PC-3 (cell line): Measurements from ENCODE around the gene CBX5. TPM values are rescaled to one million over a fixed set of nuclear protein-coding genes. Genes with fewer than 3 reads are reported as not detected.
A peak's percentile ranks its signal among the peaks of the same experiment; 100 is the strongest.

ENCODE experiments used
- ATAC-seq: fragments of 200-7000 bp; cut with Tn5 transposase; 2 replicates; pipeline ENCODE4 v1.9.1; 2020; ENCODE audit warnings: mild to moderate bottlenecking, moderate library complexity
- BruUV-seq: library from RNA; stranded (reverse); fragments of 400-500 nt; replicated peaks from 2 replicates; lab custom pipeline; 2021; lab: Mats Ljungman, UMichigan
- CTCF ChIA-PET: fragments of 300-600 bp; sonication (Branson Sonifier 250); formaldehyde crosslinking; loops from one replicate; lab custom pipeline; 2022; ENCODE audit warnings: antibody characterized with exemption; lab: Charles Lee
- POLR2A ChIA-PET: fragments of 300-600 bp; sonication (Branson Sonifier 250); formaldehyde crosslinking; loops from one replicate; lab custom pipeline; 2022; ENCODE audit warnings: antibody characterized with exemption; ENCODE audit not compliant: unreplicated experiment; lab: Charles Lee
- DNase-seq: peaks from one replicate; pipeline ENCODE4 v3.0.0-alpha.2; 2015
- H2AFZ ChIP-seq: fragments of 300-600 bp; sonication (generic); 2 replicates; pipeline ENCODE4 v1.6.0; 2016; ENCODE audit warnings: antibody characterized with exemption, low read length
- H3F3A ChIP-seq: fragments of 300-600 bp; sonication (generic); one replicate; pipeline ENCODE4 v1.6.0; 2017; ENCODE audit warnings: antibody characterized with exemption, low read length, control low read depth, mild to moderate bottlenecking; ENCODE audit not compliant: unreplicated experiment
- H3K27ac ChIP-seq: fragments of 300-600 bp; sonication (generic); 2 replicates; pipeline ENCODE4 v1.5.1; 2016; ENCODE audit warnings: mild to moderate bottlenecking, low read length
- H3K27me3 ChIP-seq: fragments of 300-600 bp; sonication (generic); 2 replicates; pipeline ENCODE4 v1.6.1; 2016; ENCODE audit warnings: low read length, mixed read lengths
- H3K36me3 ChIP-seq: fragments of 300-600 bp; sonication (generic); 2 replicates; pipeline ENCODE4 v1.6.1; 2016; ENCODE audit warnings: low read depth, mixed run types, low read length, mixed read lengths
- H3K4me1 ChIP-seq: fragments of 300-600 bp; sonication (generic); 2 replicates; pipeline ENCODE4 v1.5.1; 2016; ENCODE audit warnings: low read length; ENCODE audit not compliant: insufficient read depth
- H3K4me2 ChIP-seq: fragments of 300-600 bp; sonication (generic); 2 replicates; pipeline ENCODE4 v1.6.0; 2016; ENCODE audit warnings: low read length
- H3K4me3 ChIP-seq: fragments of 300-600 bp; sonication (generic); 2 replicates; pipeline ENCODE4 v1.5.1; 2016; ENCODE audit warnings: mild to moderate bottlenecking, low read length, mixed read lengths
- H3K79me2 ChIP-seq: fragments of 300-600 bp; sonication (generic); 2 replicates; pipeline ENCODE4 v1.6.1; 2017; ENCODE audit warnings: low read length, mixed read lengths
- H3K9ac ChIP-seq: fragments of 300-600 bp; sonication (generic); 2 replicates; pipeline ENCODE4 v1.6.0; 2016; ENCODE audit warnings: mild to moderate bottlenecking, low read length
- H3K9me2 ChIP-seq: fragments of 300-600 bp; sonication (generic); replicated peaks from 2 replicates; pipeline ENCODE4 v1.6.1; 2016; ENCODE audit warnings: mixed run types, low read length, mixed read lengths
- H3K9me3 ChIP-seq: fragments of 300-600 bp; sonication (generic); 2 replicates; pipeline ENCODE4 v1.6.1; 2016; ENCODE audit warnings: low read length, mixed read lengths
- H4K20me1 ChIP-seq: fragments of 300-600 bp; sonication (generic); 2 replicates; pipeline ENCODE4 v1.6.1; 2016; ENCODE audit warnings: low read length, mixed read lengths
- EZH2 ChIP-seq: fragments of 300-600 bp; sonication (generic); IDR thresholded peaks from one replicate; pipeline ENCODE4 v1.6.1; 2017; ENCODE audit warnings: antibody characterized with exemption, mild to moderate bottlenecking, low read length; ENCODE audit not compliant: unreplicated experiment
- EZH2phosphoT487 ChIP-seq: fragments of 300-600 bp; sonication (generic); IDR thresholded peaks from 2 replicates; pipeline ENCODE4 v1.6.1; 2018; ENCODE audit warnings: mild to moderate bottlenecking, antibody characterized with exemption, low read length, borderline replicate concordance
- intact Hi-C: fragments of 100-400 bp; cut with micrococcal nuclease; formaldehyde crosslinking; loops from 2 replicates; pipeline ENCODE4 v1.9.0; 2023
- total RNA-seq: library from RNA; depleted of rRNA; stranded (reverse); fragments of >200 nt; gene quantifications from 2 replicates; pipeline ENCODE4 v1.2.3, GENCODE V29; 2014
- TF ChIP-seq, protein P1 (sequence below): fragments of 300-600 bp; sonication (generic); conservative IDR thresholded peaks from 2 replicates; pipeline ENCODE4 v1.5.1; 2017; ENCODE audit warnings: antibody characterized with exemption, low read depth, mild to moderate bottlenecking, low read length

Gene CBX5
- total RNA-seq, 1 experiment from 2014 or later: 14.9 TPM

GRCh38 chr12:54227376-54227775 lies 52.5 kb downstream of the CBX5 start:
- ChIA-PET CTCF (no interaction called here), POLR2A (no interaction called here)
- intact Hi-C loops: no loop called here

DNA sequence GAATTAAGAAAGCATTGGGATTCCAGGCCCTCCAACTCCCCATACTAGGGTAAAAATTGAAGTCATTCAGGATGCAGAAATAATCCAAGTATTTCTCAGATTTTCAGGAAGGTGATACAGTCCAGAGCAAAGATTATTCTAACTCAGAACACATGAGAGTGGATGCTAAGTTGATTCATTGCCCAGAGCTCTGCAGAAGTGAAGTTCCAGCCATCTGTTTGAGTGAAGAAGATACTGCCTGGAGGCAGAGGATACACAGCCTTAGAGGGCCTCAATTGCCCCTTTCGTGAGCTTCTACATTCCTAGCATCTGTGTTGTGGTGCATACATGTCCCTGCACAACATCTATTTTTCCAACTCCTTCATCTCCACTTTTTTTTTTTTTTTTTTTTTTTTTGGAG lies 54.3 kb downstream of the CBX5 start:
- BruUV-seq: no TSS peak
- H3K4me3 ChIP-seq: no peak overlapping the region
- H3K27ac ChIP-seq: no peak overlapping the region
- no peaks in the 10 kb centered on the region for H3K36me3 ChIP-seq
- no peaks in the 10 kb centered on the region for H3K27me3 ChIP-seq
- no peaks in the 10 kb centered on the region for H3K79me2 ChIP-seq
- no peak overlapping the region for H2AFZ ChIP-seq
- intact Hi-C loops: no loop called here
- no peaks in the 10 kb centered on the region for H4K20me1 ChIP-seq
- POLR2A ChIA-PET: no interaction called here
- DNase-seq (no peak), ATAC-seq (no peak)
- no peaks in the 10 kb centered on the region for H3K9me3 ChIP-seq
- TF ChIP-seq EZH2: no peak
- TF ChIP-seq, protein P1, sequence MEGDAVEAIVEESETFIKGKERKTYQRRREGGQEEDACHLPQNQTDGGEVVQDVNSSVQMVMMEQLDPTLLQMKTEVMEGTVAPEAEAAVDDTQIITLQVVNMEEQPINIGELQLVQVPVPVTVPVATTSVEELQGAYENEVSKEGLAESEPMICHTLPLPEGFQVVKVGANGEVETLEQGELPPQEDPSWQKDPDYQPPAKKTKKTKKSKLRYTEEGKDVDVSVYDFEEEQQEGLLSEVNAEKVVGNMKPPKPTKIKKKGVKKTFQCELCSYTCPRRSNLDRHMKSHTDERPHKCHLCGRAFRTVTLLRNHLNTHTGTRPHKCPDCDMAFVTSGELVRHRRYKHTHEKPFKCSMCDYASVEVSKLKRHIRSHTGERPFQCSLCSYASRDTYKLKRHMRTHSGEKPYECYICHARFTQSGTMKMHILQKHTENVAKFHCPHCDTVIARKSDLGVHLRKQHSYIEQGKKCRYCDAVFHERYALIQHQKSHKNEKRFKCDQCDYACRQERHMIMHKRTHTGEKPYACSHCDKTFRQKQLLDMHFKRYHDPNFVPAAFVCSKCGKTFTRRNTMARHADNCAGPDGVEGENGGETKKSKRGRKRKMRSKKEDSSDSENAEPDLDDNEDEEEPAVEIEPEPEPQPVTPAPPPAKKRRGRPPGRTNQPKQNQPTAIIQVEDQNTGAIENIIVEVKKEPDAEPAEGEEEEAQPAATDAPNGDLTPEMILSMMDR: no peak
- TF ChIP-seq EZH2phosphoT487: no peak
- peaks cover 18% of the 10 kb centered on the region for H3K4me1 ChIP-seq
- no peak overlapping the region for H3K4me2 ChIP-seq
- CTCF ChIA-PET: no interaction called here
- H3K9ac ChIP-seq: no peak overlapping the region
- H3K9me2 ChIP-seq: no peaks in the 10 kb centered on the region
- H3F3A ChIP-seq: no peaks in the 10 kb centered on the region

More at GRCh38 chr12:54227376-54227775, 52.5 kb downstream of the CBX5 start:
- BruUV-seq: no TSS peak
- H3K36me3 ChIP-seq: no peaks in the 10 kb centered on the region
- no peaks in the 10 kb centered on the region for H3K27me3 ChIP-seq
- no peaks in the 10 kb centered on the region for H3K9me2 ChIP-seq
- DNase-seq (no peak), ATAC-seq (no peak)
- H3K9ac ChIP-seq: no peak overlapping the region
- no peaks in the 10 kb centered on the region for H4K20me1 ChIP-seq
- H3K4me2 ChIP-seq: no peak overlapping the region
- H3K27ac ChIP-seq: no peak overlapping the region
- no peak overlapping the region for H3K4me3 ChIP-seq
- H3F3A ChIP-seq: no peaks in the 10 kb centered on the region
- H3K79me2 ChIP-seq: no peaks in the 10 kb centered on the region
- peaks cover 18% of the 10 kb centered on the region for H3K4me1 ChIP-seq
- TF ChIP-seq, protein P1: no peak
- TF ChIP-seq EZH2phosphoT487 (no peak), EZH2 (no peak)
- H3K9me3 ChIP-seq: no peaks in the 10 kb centered on the region
- no peak overlapping the region for H2AFZ ChIP-seq

GRCh38 chr12:54222609-54223008 lies 57.3 kb downstream of the CBX5 start:
- no peak for TF ChIP-seq EZH2
- H3K79me2 ChIP-seq: no peaks in the 10 kb centered on the region
- H2AFZ ChIP-seq: peak overlapping the region; percentile 16; the same call in 1 of the 2 replicates
- no TSS peak for BruUV-seq
- no peaks in the 10 kb centered on the region for H3K9me3 ChIP-seq
- H3K9ac ChIP-seq: no peak overlapping the region
- H3K27ac ChIP-seq: peak overlapping the region; percentile 10; the same call in 1 of the 2 replicates
- H3K36me3 ChIP-seq: no peaks in the 10 kb centered on the region
- intact Hi-C loops: no loop called here
- ChIA-PET POLR2A (no interaction called here), CTCF (no interaction called here)
- no peaks in the 10 kb centered on the region for H3K27me3 ChIP-seq
- H3K9me2 ChIP-seq: no peaks in the 10 kb centered on the region
- H3K4me1 ChIP-seq: peaks cover 6% of the 10 kb centered on the region
- ATAC-seq: no peak
- no peaks in the 10 kb centered on the region for H3F3A ChIP-seq
- peak overlapping the region; percentile 27 for H3K4me2 ChIP-seq
- no peaks in the 10 kb centered on the region for H4K20me1 ChIP-seq
- DNase-seq: peak; percentile 68
- no peak overlapping the region for H3K4me3 ChIP-seq
